CD4-positive, alpha-beta T cell treated with Interferon gamma for 1 hour (primary cell): Measurements from ENCODE around the gene SH3D19.
A peak's percentile ranks its signal among the peaks of the same experiment; 100 is the strongest.
"Not testable (repeated sequence)": the region's sequence is repeated elsewhere in the genome, so short reads cannot be mapped to it uniquely, and the experiment has no call there.

Experiments
- DNase-seq: peaks from one replicate; pipeline ENCODE4 v3.0.0-alpha.2; 2020

Gene SH3D19

GRCh38 chr4:151143811-151144210, 181.6 kb downstream of the SH3D19 start:
- DNase-seq: no peak

DNA sequence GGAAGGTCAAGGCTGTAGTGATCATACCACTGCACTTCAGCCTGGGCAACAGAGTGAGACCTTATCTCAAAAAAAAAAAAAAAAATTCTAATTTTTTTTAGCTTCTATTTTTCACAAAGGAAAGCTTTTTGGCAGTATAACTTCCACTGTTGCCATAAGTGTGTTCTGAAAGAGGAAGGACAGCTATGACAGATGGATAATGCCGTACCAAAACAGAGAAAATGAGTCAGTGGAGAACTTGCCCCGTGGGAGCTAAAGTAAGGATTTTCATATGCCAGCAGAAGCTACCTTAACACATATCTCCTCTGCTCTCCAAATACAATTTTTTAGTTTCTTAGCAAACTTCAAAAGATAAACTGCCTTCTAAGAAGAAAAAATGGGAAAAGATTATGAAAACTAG, 182.2 kb downstream of the SH3D19 start:
- DNase-seq: no peak

- no peak for DNase-seq
Observed at GRCh38 chr4:151142758-151143157, 182.6 kb downstream of the SH3D19 start.

DNA sequence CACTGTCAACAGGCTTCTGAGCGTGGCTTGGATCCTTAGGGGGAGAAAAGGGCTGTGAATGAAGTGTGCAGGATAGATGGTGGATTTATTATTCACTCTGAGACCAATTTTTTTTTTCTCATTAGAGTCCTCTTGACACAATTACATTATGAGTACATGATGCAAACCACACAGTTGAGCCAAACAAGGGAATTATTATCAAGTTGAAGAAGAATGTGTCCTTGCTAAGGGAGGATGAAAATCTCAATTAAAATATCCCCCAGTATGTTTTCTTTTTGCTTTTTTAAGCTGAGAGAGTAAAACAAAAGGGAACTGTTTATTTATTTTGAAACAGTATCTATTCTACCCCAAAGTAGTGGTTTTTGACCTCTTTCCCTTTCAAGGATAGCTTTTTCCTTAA, 185.6 kb downstream of the SH3D19 start:
- no peak for DNase-seq

GRCh38 chr4:151136048-151136447, 189.4 kb downstream of the SH3D19 start:
- not testable (repeated sequence) for DNase-seq

DNA sequence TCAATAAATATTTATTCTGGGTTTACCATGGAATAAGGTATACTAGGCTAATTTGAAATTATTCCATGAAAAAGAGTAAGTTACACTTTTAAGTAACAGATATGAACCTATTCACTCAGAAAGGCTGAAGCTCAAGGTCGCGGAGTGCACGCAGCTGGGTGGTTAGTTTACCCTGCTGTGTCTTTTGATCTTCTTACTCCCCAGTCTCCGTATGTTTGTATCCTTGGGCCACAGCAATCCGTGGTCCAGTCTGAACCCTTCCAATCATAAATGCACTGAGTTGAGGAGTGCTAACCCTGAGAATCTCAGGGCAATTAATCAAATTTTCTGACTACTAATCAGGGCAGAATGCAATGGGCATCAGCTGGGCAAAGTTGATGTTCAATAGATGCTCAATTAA, 192.1 kb downstream of the SH3D19 start:
- no peak for DNase-seq

DNA sequence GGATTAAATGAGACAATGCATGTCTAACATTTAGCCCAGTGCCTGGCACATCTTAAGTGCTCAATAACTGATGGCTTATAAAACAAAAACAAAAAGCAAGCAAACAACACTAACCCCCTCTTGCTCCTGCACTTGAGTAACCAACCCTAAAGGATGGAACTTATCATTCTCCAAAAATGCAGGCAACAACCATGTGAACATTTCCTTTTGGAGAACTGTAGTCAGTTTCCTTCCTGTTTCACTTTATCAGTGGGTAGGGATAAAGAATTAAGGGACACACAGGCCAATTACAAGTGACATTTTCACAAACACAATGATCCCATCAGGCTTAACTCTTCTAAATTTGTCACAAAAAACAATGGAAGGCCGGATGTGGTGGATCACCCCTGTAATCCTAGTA, 195.6 kb downstream of the SH3D19 start:
- no peak for DNase-seq

- peak; percentile 22 for DNase-seq
Observed at GRCh38 chr4:151117371-151117962, 207.9 kb downstream of the SH3D19 start.

- no peak for DNase-seq
Observed at GRCh38 chr4:151114986-151115385, 210.4 kb downstream of the SH3D19 start.

DNA sequence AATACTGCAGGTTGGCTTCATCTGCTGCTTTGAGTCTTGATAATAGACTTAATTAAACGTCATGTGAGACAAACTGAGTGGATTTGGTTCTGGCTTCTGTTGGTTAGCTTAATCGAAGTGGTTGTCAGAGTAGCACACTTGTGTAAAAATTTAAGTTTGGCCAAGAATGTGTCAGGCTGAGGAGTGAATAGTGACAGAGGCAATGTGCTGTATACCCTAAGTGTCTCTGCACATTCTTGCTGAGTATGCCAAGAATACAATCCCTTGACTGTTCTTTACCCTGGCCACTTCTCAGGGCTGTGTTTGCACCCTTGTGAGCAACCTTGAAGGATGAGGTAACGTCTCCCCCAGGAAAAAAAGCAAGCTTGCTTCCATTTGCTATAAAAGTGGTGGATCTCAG, 211.1 kb downstream of the SH3D19 start:
- no peak for DNase-seq

- DNase-seq: no peak
Observed at GRCh38 chr4:151110236-151110635, 215.2 kb downstream of the SH3D19 start.

DNA sequence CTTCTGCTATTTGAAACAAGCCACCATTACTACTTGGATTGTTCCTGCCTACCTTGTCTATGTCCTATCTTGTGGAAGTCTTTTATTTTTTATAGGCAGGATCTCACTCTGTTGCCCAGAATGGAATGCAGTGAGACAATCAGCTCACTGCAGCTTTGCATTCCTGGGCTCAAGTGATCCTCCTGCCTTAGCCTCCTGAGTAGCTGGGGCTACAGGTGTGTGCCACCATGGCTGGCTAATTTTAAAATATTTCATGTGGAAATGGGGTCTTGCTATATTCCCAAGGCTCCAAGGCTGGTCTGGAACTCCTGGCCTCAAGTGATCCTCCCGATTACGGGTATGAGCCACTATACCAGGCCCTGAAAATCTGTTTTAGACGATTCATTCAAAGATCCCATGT, 218.3 kb downstream of the SH3D19 start:
- no peak for DNase-seq

DNA sequence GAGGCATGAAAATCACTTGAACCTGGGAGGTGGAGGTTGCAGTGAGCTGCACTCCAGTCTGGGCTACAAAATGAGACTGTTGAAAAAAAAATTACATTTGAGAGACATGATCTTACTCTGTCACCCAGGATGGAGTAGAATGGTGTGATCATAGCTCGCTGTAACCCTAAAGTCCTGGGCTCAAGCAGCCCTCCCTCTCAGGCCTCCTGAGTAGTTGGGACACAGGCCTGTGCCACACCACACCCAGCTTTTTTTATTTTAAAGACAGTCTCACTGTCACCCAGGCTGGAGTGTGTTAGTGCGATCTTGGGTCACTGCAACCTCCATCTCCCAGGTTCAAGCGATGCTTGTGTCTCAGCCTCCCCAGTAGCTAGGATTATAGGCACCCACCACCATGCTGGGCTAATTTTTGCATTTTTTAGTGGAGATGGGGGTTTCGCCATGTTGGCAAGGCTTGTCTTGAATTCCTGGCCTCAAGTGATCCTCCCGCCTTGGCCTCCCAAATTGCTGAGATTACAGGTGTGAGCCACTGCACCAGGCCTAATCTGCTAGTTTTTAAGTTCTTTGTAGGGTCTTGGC, 219.9 kb downstream of the SH3D19 start:
- no peak for DNase-seq

- no peak for DNase-seq
Observed at GRCh38 chr4:151104621-151105020, 220.8 kb downstream of the SH3D19 start.

- no peak for DNase-seq
Observed at GRCh38 chr4:151103758-151104157, 221.6 kb downstream of the SH3D19 start.

DNA sequence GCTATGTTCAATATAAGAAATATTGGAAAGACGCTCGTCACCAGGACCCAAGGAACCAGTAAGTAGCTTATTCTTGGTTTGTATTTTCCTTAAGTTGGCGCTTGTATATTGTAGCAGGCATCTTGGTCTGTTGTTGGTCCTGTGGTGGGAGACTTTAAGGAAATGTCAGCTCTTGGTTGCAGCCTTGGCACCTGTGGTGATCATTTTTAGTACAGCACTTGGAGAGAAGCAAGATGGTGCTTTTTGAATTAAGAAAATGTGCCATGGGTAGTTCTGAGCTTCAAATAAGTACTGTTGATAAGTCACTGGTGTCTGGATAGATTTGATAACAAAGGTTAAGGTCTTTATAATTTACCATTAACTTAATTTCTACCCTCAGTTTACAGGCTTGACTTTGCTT, 224.9 kb downstream of the SH3D19 start:
- DNase-seq: no peak

GRCh38 chr4:151099976-151100417, 225.4 kb downstream of the SH3D19 start:
- DNase-seq: no peak

GRCh38 chr4:151099229-151099975, 226.0 kb downstream of the SH3D19 start, which contains the start of gene RPS3A:
Gene RPS3A, plus strand, starts transcription at chr4:151099628. Its CDS starts 25 bp downstream, at chr4:151099653.
- peak; percentile 98 for DNase-seq

GRCh38 chr4:151098979-151099228, 226.5 kb downstream of the SH3D19 start:
- no peak for DNase-seq

GRCh38 chr4:151097759-151098158, 227.6 kb downstream of the SH3D19 start:
- DNase-seq: no peak

DNA sequence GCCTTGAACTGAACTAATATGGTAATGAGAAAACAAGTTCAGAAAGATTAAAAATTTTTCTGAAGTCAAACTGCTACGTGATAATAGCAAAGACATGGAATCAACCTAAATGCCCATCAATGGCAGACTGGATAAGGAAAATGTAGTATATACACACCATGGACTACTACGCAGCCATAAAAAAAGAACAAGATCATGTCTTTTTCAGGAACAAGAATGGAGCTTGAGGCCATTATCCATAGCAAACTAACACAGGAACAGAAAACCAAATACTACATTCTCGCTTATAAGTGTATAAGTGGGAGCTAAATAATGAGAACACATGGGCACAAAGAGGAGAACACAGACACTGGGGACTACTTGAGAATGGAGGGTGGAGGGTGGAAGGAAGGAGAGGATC, 230.3 kb downstream of the SH3D19 start:
- no peak for DNase-seq

- DNase-seq: no peak
Observed at GRCh38 chr4:151094290-151094751, 231.1 kb downstream of the SH3D19 start.

- DNase-seq: no peak
Observed at GRCh38 chr4:151093203-151093602, 232.2 kb downstream of the SH3D19 start.

- DNase-seq: no peak
Observed at GRCh38 chr4:151092488-151092887, 232.9 kb downstream of the SH3D19 start.

GRCh38 chr4:151091047-151091446, 234.4 kb downstream of the SH3D19 start:
- DNase-seq: no peak
